Measurements from ENCODE around the gene PEAK1. TPM values are rescaled to one million over a fixed set of nuclear protein-coding genes. Genes with fewer than 3 reads are reported as not detected.

PEAK1 gene
- total RNA-seq, 1 experiment from 2014 or later: 21.2 TPM

- Histone ChIP-seq H4K91ac (ENCODE audit: insufficient read length, low read depth, low read length) (no peak overlapping the region), H3K9ac (ENCODE audit: extremely low read depth, insufficient read length, low read length) (no peak overlapping the region), H4K20me1 (ENCODE audit: control insufficient read depth, insufficient read depth, insufficient read length) (no peaks in the 10 kb centered on the region), H3K56ac (ENCODE audit: insufficient read length, low read depth, low read length) (no peak overlapping the region), H3T11ph (ENCODE audit: low read length) (no peak overlapping the region), H2BK12ac (ENCODE audit: insufficient read length, low read depth, low read length) (no peak overlapping the region), H2BK120ac (ENCODE audit: low read depth, low read length, poor library complexity, severe bottlenecking) (no peak overlapping the region), H3K4me2 (ENCODE audit: insufficient read depth, insufficient read length, low read length) (no peak overlapping the region), H2AFZ (ENCODE audit: low read length) (no peak overlapping the region), H4K8ac (replicated peaks; ENCODE audit: insufficient read length, low read depth, low read length) (no peak overlapping the region), H3K27me3 (ENCODE audit: insufficient read depth, low read length) (no peaks in the 10 kb centered on the region), H4K5ac (ENCODE audit: insufficient read length, low read depth, low read length) (no peak overlapping the region), H3K4me1 (ENCODE audit: insufficient read depth, low read length) (no peaks in the 10 kb centered on the region), H2AK5ac (ENCODE audit: insufficient read length, low read length) (no peak overlapping the region), H3K23me2 (ENCODE audit: insufficient read length, low read depth, low read length, poor library complexity, severe bottlenecking) (no peaks in the 10 kb centered on the region), H3K27ac (ENCODE audit: insufficient read length, low read depth, low read length) (no peak overlapping the region), H3K18ac (ENCODE audit: insufficient read length, low read depth, low read length) (no peak overlapping the region), H3K14ac (ENCODE audit: insufficient read depth, low read length) (no peak overlapping the region), H2BK20ac (ENCODE audit: low read depth, low read length, poor library complexity, severe bottlenecking) (no peak overlapping the region), H3K79me1 (ENCODE audit: insufficient read depth, low read depth, low read length, poor library complexity, severe bottlenecking) (peaks cover 5% of the 10 kb centered on the region), H3K4ac (ENCODE audit: low read depth, low read length) (no peak overlapping the region), H2BK5ac (ENCODE audit: insufficient read length, low read length) (no peak overlapping the region), H3K79me2 (ENCODE audit: insufficient read depth, low read length) (peaks cover 3% of the 10 kb centered on the region; the same call in 1 of the 2 replicates), H3K23ac (ENCODE audit: insufficient read length, low read depth, low read length) (no peak overlapping the region), H2BK15ac (ENCODE audit: low read depth, low read length) (no peak overlapping the region), H3K9me3 (ENCODE audit: control insufficient read depth, low read depth, low read length) (no peaks in the 10 kb centered on the region)
- TF ChIP-seq CTCF (conservative IDR thresholded peaks at IDR 0.05): no peak
- DNase-seq: no peak
- no CpG with 5 or more reads among the region's 2 CpGs for WGBS (ENCODE audit: extremely low coverage, insufficient read length, low lambda C conversion rate)
- H3K36me3 Mint-ChIP-seq (ENCODE audit: insufficient read depth in 1 of 3, low read depth in 3 of 3): no peaks in the 10 kb centered on the region; a peak in 1 of 7 replicates
- no peaks in the 10 kb centered on the region for H3K9me3 Mint-ChIP-seq
- H3K4me3 Mint-ChIP-seq: no peak overlapping the region
- no peaks in the 10 kb centered on the region for H3K27me3 Mint-ChIP-seq (ENCODE audit: low read depth)
- H3K27ac Mint-ChIP-seq: no peak overlapping the region
- peaks cover 0 to 2% of the 10 kb centered on the region in 2 experiments; a peak in 1 of 4 replicates for H3K4me1 Mint-ChIP-seq
Measured at GRCh38 chr15:77430213-77430612, 10.3 kb upstream of the PEAK1 start.

Measured in H9 (cell line).